ENCODE data around the gene FOXRED2. TPM values are rescaled to one million over a fixed set of nuclear protein-coding genes. Genes with fewer than 3 reads are reported as not detected.
A peak's percentile ranks its signal among the peaks of the same experiment; 100 is the strongest.

FOXRED2 gene
- total and polyA plus RNA-seq, 2 of the 8 experiments (the other 6 are each of a cell fraction or from before 2014, with no cell fraction given) = 11.5 to 27.8 TPM

- H2BK5ac ChIP-seq (ENCODE audit: low read depth, low read length) = peak overlapping the region; percentile 58; the same call in 1 of the 2 replicates
- no peak overlapping the region for H3K9ac ChIP-seq (replicated peaks in 1 of 4; ENCODE audit: extremely low read depth in 1 of 4, low read depth in 3 of 4, low read length in 3 of 4)
- no peak overlapping the region for H3K4me3 ChIP-seq (ENCODE audit: extremely low read depth in 1 of 4, insufficient read depth in 2 of 4, low read depth in 3 of 4, low read length in 4 of 4)
- H4K5ac ChIP-seq (ENCODE audit: insufficient read length, low read depth, low read length) = peak overlapping the region; percentile 40
- no peak overlapping the region for H3K56ac ChIP-seq (replicated peaks; ENCODE audit: insufficient read length, low read depth, low read length)
- H3K23me2 ChIP-seq (ENCODE audit: low read depth, low read length) = peaks cover 2% of the 10 kb centered on the region; the same call in 1 of the 2 replicates
- H2BK12ac ChIP-seq (ENCODE audit: low read depth, low read length) = peak overlapping the region; percentile 94; the same call in 1 of the 2 replicates
- H2BK120ac ChIP-seq (replicated peaks; ENCODE audit: low read depth, low read length) = peak overlapping the region; percentile 98
- no peaks in the 10 kb centered on the region for H4K20me1 ChIP-seq (replicated peaks in 1 of 2; ENCODE audit: control insufficient read depth in 1 of 2, insufficient read depth in 2 of 2, low read length in 2 of 2)
- H3K14ac ChIP-seq (ENCODE audit: insufficient read length) = no peak overlapping the region
- peaks cover 9 to 30% (median 17%) of the 10 kb centered on the region in 4 experiments for H3K4me1 ChIP-seq (replicated peaks in 1 of 4; ENCODE audit: control insufficient read depth in 3 of 4, insufficient read depth in 4 of 4, low read length in 3 of 4)
- H4K91ac ChIP-seq (replicated peaks; ENCODE audit: insufficient read length, low read length) = peak overlapping the region; percentile 82
- 84% methylated on average over 14 of the region's 14 CpGs; no CpG with 5 or more reads in 1 of the 2 experiments for WGBS, 2 experiments (ENCODE audit: extremely low coverage in 1 of 2, insufficient coverage in 1 of 2, insufficient read length in 1 of 2, insufficient replicate concordance in 2 of 2, low coverage in 1 of 2, low lambda C conversion rate in 2 of 2, missing lambda C conversion rate in 1 of 2)
- peak overlapping the region; percentile 92 for H2BK15ac ChIP-seq (ENCODE audit: low read length)
- no peak overlapping the region for H2AK5ac ChIP-seq (ENCODE audit: low read depth, low read length)
- H3K79me1 ChIP-seq (ENCODE audit: low read depth, low read length) = no peaks in the 10 kb centered on the region
- H3K23ac ChIP-seq (ENCODE audit: insufficient read length) = no peak overlapping the region
- no peaks in the 10 kb centered on the region for H3K27me3 ChIP-seq (replicated peaks in 1 of 4; ENCODE audit: control insufficient read depth in 3 of 4, extremely low read depth in 1 of 4, insufficient read depth in 3 of 4, low read length in 3 of 4)
- FAIRE-seq (no peak), DNase-seq (ENCODE audit: low read depth in 1 of 2, low spot score in 2 of 2) (peak in 1 of 2 experiments; percentile 55)
- no peaks in the 10 kb centered on the region; a peak in 1 of 8 replicates for H3K36me3 ChIP-seq (ENCODE audit: control insufficient read depth in 2 of 4, insufficient read depth in 4 of 4, low read length in 3 of 4)
- H3K9me3 ChIP-seq (ENCODE audit: insufficient read depth in 2 of 2, low read depth in 1 of 2, low read length in 1 of 2) = no peaks in the 10 kb centered on the region
- H3K4me2 ChIP-seq (ENCODE audit: insufficient read depth in 1 of 2, low read depth in 2 of 2, low read length in 2 of 2) = no peak overlapping the region
- POLR2A ChIA-PET (ENCODE audit: partially characterized antibody) = interaction anchor here (0.6 to 6.6 kb wide), 18 partner anchors 9 to 177 kb away, joined by 3 to 32 read pairs (median 4); partner anchors contain the start of genes MYH9 and TXN2
- peak overlapping the region; percentile 80 for H3K4ac ChIP-seq (replicated peaks; ENCODE audit: insufficient read length, low read depth, low read length)
- H2AFZ ChIP-seq (ENCODE audit: low read length) = 0 out of 2 replicates have a peak overlapping the region, but pooled peaks have one; percentile 26
- H3K27ac ChIP-seq (ENCODE audit: low read depth, low read length) = peak overlapping the region; percentile 26; the same call in 1 of the 2 replicates
- TF ChIP-seq BACH1 (IDR thresholded peaks at IDR 0.05; ENCODE audit: low read length) (no peak), CTCF (IDR thresholded peaks at IDR 0.05; ENCODE audit: control extremely low read depth in 1 of 3, insufficient read depth in 1 of 3, low read depth in 1 of 3, low read length in 3 of 3) (peak in 1 of 3 experiments; percentile 0; a peak in 1 of 4 replicates)
- peak overlapping the region; percentile 93 for H2BK20ac ChIP-seq (ENCODE audit: low read length)
- peak overlapping the region; percentile 90 for H3K18ac ChIP-seq (ENCODE audit: extremely low read depth, low read length)
- H4K8ac ChIP-seq (ENCODE audit: extremely low read depth, insufficient read depth, low read length) = no peak overlapping the region; the same call in 1 of the 2 replicates
- H3K79me2 ChIP-seq (ENCODE audit: control insufficient read depth in 1 of 2, insufficient read depth in 2 of 2, low read length in 2 of 2) = no peaks in the 10 kb centered on the region
- CTCF ChIA-PET (ENCODE audit: partially characterized antibody) = interaction anchor here (0.7 to 2.8 kb wide), 7 partner anchors 10 to 218 kb away, joined by 3 to 25 read pairs (median 3); partner anchors contain the start of gene APOL2
These were observed 49.0 kb downstream of the FOXRED2 start for GRCh38 chr22:36457688-36458450.
